Thyroid gland (tissue), 4 donors: ENCODE measurements around the gene ASCC3.

Source experiments
- POLR2A ChIP-seq, 2 donors: fragments of 450-650 bp; IDR thresholded peaks; one replicate each; pipeline ENCODE4 v1.6.1; 2017; ENCODE audit warnings: antibody characterized with exemption in 2 of 2, mild to moderate bottlenecking in 2 of 2, moderate library complexity in 1 of 2
- TF ChIP-seq, protein P1 (sequence below), 6 experiments: fragments of 200-600 bp in 3 of 6; fragments of 450-650 bp in 3 of 6; sonication (generic) in 3 of 6; IDR thresholded peaks; one replicate each; pipeline ENCODE4 v1.5.1; 2016 to 2019; ENCODE audit warnings: antibody characterized with exemption in 6 of 6, mild to moderate bottlenecking in 2 of 6, inconsistent platforms in 1 of 6, moderate library complexity in 1 of 6

DNA sequence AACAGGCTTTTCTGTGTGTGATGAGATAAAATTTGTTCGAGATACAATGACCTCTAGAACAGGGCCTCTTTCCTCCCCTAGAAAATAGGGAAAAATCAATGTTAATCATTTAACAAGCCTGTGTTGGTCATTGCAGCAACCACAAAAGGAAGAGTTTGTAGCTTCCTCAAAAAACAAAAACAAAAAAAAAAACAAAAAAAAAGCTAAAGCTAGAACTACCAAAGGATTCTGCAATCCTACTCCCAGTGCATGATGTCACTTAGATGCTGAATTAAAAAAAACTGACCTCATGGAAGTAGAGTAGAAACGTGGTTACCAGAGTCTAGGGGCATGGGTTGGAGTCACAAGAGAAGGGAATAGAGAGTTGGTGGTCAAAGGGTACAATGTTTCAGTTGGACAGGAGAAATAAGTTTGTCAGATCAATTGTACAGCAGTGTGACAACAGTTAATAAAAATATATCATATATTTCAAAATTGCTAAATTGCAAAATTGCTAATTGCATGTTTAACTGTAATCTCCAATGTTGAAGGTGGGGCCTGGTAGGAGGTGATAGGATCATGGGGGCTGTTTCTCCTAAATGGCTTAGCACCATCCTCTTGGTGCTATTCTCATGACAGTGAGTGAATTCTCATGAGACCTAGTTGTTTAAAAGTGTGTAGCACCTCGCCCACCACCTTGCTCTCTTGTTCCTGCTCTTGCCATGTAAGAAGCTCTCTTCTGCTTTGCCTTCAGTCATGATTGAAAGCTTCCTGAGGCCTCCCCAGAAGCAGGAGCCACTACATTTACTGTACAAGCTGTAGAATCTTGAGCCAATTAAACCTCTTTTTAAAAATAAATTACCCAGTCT lies 253.0 kb downstream of the ASCC3 start:
- TF ChIP-seq, protein P1, sequence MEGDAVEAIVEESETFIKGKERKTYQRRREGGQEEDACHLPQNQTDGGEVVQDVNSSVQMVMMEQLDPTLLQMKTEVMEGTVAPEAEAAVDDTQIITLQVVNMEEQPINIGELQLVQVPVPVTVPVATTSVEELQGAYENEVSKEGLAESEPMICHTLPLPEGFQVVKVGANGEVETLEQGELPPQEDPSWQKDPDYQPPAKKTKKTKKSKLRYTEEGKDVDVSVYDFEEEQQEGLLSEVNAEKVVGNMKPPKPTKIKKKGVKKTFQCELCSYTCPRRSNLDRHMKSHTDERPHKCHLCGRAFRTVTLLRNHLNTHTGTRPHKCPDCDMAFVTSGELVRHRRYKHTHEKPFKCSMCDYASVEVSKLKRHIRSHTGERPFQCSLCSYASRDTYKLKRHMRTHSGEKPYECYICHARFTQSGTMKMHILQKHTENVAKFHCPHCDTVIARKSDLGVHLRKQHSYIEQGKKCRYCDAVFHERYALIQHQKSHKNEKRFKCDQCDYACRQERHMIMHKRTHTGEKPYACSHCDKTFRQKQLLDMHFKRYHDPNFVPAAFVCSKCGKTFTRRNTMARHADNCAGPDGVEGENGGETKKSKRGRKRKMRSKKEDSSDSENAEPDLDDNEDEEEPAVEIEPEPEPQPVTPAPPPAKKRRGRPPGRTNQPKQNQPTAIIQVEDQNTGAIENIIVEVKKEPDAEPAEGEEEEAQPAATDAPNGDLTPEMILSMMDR (IDR thresholded peaks at IDR 0.05) = no peak
- TF ChIP-seq POLR2A (IDR thresholded peaks at IDR 0.05) = no peak
